GM12872 (cell line): ENCODE data around the gene GSTM3.

Experiments used
- CTCF ChIP-seq: IDR thresholded peaks from 3 replicates; pipeline ENCODE4 v1.5.1; 2011; ENCODE audit warnings: low read depth, mild to moderate bottlenecking, low read length, moderate library complexity; ENCODE audit not compliant: insufficient read depth

Gene GSTM3

GRCh38 chr1:109757936-109758786 lies 17.3 kb upstream of the GSTM3 start:
- no peak for TF ChIP-seq CTCF

GRCh38 chr1:109756848-109757521 lies 16.1 kb upstream of the GSTM3 start:
- TF ChIP-seq CTCF, result no peak

- TF ChIP-seq CTCF, result no peak
Observed at GRCh38 chr1:109754738-109755137, 13.9 kb upstream of the GSTM3 start.

GRCh38 chr1:109751531-109752260 lies 10.9 kb upstream of the GSTM3 start:
- TF ChIP-seq CTCF, result no peak

- no peak for TF ChIP-seq CTCF
Observed at GRCh38 chr1:109750920-109751319, 10.1 kb upstream of the GSTM3 start.

- no peak for TF ChIP-seq CTCF
Observed at GRCh38 chr1:109750241-109750882, 9.5 kb upstream of the GSTM3 start.

- TF ChIP-seq CTCF, result no peak
Observed at GRCh38 chr1:109749221-109749620, 8.4 kb upstream of the GSTM3 start.
